NCI-H345 (cell line): ENCODE measurements around the gene PLXNB1.
"Not testable (repeated sequence)": the region's sequence is repeated elsewhere in the genome, so short reads cannot be mapped to it uniquely, and the experiment has no call there.

ENCODE experiments used
- DNase-seq: peaks from one replicate; lab custom pipeline; 2025; lab: John Stamatoyannopoulos, UW

Gene PLXNB1

DNA sequence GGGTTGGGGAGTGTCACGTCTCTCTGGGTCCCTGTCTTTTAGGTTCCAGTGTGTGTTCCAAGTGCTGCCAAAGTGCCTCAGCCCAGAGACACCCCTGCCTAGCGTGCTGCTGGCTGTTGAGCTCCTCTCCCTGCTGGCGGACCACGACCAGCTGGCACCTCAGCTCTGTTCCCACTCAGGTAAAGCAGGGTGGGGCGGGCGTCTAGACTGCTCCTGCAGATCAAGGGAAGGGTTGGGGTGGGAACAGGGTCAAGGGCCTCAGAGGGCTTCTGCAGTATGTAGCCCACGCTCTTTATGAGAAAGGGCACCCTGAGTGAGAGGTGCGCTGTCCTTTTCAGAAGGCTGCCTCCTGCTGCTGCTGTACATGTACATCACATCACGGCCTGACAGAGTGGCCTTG is 33.8 kb upstream of the PLXNB1 start:
- no peak for DNase-seq

DNA sequence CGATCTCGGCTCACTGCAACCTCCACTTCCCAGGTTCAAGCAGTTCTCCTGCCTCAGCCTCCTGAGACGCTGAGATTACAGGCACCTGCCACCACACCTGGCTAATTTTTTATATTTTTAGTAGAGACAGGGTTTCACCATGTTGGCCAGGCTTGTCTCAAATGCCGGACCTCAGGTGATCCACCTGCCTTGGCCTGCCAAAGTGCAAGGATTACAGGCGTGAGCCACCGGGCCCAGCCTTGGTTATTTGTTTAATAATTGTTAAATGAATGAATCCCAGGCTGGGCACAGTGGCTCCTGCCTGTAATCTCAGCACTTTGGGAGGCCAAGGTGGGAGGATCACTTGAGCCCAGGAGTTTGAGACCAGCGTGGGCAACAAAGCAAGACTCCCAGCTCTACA is 31.9 kb upstream of the PLXNB1 start:
- DNase-seq, result not testable (repeated sequence)

DNA sequence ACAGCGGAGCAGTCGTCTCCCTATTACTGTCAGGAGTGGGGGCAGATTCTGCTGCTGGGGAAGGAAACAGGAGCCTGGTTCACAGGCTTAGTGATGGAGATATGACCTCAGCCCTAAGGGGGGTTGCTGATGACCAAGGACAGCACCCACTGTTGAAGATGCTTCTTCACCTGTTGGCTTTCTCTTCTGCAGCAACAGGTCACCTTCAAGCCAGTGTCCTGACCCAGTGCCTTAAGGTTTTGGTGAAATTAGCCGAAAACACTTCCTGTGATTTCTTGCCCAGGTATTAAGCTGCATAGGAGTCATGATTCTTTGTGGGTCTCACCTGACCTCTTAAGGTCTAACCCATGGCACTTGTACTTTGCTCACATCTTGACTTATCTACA is 30.6 kb upstream of the PLXNB1 start:
- no peak for DNase-seq

DNA sequence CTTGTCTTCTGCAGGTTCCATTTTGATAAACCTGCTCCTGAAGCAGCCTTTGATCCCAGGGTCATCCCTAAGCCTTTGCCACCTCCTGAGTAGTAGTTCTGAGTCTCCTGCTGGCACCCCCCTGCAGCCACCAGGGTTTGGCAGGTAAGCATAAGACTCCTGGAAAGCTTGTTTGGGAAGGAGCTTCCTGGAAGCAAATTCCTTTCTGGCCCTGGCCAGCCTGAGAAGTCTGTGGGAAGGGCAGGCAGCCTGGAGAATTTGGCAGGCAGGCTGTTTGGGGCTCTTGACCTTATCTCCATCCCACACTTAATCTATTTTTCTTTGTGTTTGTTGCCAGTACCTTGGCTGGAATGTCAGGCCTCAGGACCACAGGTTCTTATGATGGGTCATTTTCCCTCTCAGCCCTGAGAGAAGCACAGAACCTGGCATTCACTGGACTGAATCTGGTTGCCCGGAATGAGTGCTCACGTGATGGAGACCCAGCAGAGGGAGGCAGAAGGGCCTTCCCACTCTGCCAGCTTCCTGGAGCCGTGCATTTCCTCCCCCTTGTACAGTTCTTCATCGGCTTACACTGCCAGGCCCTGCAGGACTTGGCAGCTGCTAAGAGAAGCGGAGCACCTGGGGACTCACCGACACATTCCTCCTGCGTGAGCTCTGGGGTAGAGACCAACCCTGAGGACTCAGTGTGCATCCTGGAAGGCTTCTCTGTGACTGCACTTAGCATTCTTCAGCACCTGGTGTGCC is 30.1 kb upstream of the PLXNB1 start:
- no peak for DNase-seq

DNA sequence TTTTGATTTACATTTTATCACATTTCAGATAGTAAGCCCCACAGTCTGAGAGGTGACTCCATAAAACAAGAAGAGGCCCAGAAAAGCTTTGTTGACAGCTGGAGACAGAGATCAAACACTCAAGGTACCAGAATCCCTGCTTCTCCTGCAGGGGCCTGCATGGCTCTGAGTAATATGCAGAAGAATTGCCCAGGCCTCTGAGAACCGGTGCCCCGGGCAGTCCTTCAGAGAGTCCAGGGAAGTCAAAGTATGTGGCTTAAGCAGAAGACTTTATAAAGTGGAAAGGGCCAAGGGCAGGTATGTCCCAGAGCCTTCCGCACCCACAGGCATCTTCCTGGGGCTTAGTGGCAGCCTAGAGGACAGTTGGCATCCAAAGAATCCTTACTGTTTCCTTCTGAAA is 29.4 kb upstream of the PLXNB1 start:
- DNase-seq, result no peak

DNA sequence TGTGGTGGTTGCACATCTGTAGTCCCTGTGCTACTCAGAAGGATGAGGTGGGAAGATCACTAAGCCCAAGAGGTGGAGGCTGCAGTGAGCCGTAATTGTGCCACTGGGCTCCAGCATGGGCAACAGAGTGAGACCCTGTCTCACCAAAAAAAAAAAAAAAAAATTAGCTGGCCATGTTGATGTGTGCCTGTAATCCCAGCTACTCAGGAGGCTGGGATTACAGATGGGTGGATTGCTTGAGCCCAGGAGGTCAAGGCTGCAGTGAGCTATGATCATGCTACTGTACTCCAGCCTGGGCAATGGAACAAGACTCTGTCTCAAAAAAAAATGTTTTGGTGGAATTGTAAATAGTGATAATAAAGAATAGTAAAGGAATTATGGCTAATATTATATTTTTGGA is 26.6 kb upstream of the PLXNB1 start:
- no peak for DNase-seq

DNA sequence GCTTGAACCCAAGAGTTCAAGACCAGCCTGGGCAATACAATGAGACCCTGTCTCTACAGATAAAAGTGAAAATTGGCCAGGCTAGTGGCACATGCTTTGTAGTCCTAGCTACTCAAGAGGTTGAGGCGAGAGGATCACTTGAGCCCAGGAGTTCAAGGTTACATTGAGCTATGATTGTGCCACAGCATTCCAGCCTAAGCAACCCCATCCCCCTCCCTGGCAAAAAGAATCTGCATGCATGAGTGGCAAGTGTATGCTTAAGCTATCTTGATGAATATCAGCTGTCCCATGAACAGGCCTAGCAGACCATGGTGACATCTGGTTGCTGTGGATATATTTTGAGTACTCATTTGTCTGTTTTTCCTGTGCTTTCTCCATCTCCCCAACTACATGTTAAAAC is 21.4 kb upstream of the PLXNB1 start:
- DNase-seq, result no peak

DNA sequence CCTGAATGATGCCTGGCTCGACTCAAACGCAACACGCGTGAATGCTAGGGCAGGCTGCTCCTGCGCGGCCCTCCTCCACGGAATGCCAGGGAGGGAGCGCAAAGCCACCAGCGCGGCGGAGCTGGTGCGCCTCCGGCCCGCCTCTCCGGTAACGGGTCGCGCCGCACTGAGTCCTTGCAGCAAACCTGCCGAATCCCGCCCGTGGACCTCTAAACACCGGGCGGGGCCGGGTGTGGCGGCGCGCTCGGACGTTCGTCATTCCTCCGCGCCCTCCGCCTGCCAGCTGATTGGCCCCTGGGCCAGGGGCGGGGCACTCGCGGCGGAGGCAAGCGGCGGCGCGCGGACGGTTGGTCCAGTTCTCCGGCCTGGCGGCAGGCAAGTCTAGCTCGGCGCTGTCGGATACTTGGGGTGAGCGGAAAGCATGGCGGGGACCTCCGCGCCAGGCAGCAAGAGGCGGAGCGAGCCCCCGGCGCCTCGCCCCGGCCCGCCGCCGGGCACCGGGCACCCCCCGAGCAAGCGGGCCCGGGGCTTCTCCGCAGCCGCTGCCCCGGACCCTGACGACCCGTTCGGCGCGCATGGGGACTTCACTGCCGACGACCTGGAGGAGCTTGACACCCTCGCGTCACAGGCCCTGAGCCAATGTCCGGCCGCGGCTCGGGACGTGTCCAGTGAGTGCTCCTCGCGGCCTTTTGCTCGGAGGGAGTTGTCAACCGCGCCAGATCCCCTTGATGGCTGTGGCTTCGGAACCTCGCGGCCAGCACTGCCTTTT is 16.7 kb upstream of the PLXNB1 start, which contains the start of gene ATRIP:
TSS of gene ATRIP (plus strand) at position 313 of the 769 bp plus-strand sequence. CDS start at position 422, 109 bp downstream.
- peak; percentile 85 for DNase-seq

DNA sequence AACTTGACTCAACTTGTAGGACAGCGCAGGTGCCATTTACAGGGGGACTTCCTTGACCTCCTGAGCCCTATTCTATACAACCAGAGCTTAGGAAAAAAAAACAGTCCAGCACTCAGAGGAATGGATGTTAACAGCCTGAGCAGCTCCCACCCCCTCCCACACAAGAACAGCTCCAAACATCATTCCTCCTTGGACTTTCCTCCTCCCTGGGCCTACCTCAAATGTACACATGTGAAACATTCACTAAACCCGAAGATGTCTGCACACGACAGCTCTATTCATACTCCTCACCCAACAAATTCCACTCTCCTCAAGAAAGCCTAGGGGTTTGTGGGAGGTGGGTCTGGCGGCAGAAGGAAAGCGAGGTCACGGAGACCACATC is 16.1 kb upstream of the PLXNB1 start:
- DNase-seq, result no peak

DNA sequence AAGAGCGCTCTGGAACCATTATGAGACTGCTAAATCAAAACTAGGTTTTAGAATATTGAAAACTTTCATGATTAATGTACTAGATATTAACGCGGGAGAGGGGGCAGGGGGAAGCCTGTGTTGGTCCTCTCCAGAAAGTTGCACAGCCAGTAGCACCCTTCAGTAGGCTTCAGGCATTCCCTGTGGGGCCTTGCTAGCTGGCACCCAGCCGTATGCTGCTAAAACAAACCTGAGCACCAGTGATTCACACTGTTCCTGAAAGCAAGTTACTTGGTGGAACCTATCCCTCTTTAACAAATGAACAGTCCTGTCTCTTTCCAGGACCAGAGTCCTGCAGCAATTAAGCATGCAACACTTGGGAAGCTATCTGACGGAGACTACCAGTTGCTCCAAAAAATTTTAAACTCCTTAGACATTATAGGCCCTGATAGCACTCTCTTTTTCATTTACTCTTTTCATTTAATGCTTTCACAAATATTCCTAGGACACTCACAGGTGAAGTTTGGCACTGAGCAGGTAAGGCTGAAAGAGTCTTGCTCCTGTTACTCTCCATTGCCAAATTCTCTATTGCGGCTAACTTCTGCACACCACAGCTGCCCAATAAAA is 15.5 kb upstream of the PLXNB1 start:
- DNase-seq, result no peak

DNA sequence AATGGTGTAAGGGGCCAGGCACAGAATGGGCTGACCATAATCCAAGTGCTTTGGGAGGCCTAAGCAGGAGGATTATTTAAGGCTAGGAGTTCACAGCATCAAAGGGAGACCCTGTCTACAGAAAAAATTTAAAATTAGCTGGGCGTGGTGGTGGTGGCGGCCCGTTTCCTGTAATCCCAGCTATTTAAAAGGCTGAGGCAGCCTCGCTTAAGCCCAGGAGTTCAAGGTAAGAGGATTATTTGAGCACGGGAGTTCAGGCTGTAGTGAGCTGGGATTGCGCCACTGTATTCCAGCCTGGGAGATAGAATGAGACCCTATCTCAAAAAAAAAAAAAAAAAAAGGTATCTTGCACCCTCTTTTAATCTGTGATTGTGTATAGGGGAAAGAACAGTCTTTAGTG is 12.1 kb upstream of the PLXNB1 start:
- DNase-seq, result no peak

DNA sequence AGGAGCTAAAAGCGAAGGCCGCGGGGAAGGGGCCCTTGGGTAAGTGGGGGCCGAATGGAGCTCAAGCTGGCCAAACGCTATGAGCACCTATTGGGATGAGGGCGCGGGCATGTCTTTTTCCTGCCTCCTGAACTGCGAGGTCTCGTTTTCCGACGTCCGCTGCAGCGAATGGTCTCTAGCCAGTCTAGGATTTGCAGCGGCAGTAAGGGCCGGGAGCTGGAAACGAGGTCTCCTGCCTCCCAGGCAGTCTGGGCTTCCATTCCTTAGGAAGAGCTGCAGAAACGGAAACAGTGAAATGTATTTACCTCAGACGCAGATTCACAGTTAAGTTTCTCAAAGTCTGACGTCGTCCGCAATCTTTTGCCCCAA is 10.7 kb upstream of the PLXNB1 start:
- no peak for DNase-seq

DNA sequence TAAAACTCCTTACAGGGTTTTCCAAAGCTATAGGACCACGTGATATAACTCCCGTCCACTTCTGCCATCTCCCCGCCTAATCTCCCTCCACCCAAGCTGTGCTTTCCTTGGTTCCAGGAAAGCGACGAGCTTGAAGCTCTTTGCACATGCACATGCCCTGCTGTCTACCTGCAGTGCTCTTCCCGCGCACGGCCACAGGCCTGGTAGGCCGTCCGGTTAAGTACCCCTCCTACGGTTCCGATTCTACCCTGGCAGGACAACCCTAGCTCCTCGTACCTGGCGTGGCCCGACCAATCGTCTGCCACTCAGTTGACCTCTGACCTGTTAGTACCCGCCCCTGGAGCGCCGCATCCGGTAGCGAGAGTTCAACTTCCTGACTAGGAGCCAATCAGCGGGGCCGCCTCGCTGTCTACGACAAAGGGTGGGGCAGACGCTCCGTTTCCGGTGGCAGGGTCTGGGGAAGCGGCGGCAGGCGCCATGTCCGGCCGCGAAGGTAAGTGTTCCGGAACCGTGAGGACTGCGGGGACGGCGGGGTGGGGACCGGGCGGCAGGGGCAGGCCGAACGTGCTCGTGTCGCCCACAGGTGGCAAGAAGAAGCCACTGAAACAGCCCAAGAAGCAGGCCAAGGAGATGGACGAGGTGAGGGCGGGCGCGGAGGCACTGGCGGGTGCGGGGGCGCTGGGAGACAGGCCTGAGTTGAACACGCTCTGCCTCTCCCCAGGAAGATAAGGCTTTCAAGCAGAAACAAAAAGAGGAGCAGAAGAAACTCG is 10.1 kb upstream of the PLXNB1 start, which contains the start of the genes CCDC51 and TMA7:
TSS of gene CCDC51 (minus strand) at position 300 of the 770 bp plus-strand sequence. CDS start 4,991 bp downstream, outside the sequence.
TSS of gene TMA7 (plus strand) at position 438 of the 770 bp plus-strand sequence. CDS start at position 478, 40 bp downstream.
- peak; percentile 96 for DNase-seq

DNA sequence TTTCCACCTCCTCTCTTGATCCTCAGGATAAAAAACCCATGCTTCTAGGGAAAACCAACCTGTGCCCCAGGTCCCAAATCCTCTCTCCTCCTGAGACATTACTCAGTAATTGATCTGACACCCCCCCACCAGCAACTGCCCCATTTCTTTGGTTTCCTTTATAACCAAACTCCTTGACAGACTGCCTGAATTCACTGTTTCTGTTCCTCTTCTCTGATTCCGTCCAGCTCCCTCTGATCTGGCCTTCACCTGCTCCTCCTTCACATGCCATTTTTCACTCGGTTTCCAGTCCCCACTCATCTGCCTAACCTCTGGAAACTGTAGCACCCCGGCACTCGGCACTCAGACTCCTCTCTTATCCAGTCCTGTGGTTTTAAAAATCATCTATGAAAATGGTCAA is 7.9 kb upstream of the PLXNB1 start:
- DNase-seq, result no peak

DNA sequence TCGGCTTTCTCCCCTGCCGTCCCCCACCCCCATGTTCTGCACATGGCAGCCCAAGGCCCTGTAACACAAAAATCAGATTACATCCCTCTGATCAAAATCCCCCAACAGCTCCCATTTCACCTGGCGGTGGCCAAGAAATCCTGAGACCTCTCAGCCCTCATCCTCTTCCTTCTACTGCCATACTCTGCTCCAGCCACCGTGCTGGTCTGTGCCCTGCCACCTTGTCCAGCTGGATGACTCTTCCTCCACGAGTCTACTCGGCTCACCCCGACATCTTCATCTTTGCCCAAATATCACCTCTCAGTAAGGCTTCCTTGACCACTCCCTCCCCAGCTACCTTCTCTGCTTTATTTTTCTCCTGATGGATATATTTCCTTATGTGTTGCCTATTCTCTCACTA is 7.0 kb upstream of the PLXNB1 start:
- DNase-seq, result no peak

DNA sequence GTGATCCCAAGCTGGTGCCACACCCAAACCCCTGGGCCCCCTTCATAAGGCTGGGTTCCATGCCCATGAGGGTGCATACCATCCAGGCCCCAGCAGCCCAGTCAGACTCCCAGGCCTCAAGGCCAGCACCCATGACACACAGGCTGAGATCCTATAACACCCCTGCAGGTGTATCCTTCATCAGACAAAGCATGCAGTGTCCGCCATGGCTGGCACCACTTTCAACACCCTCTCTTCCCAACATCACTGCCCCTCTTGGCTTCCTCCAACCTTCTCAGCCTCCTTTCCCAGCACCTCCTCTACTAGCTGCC is 6.5 kb upstream of the PLXNB1 start:
- DNase-seq, result no peak

DNA sequence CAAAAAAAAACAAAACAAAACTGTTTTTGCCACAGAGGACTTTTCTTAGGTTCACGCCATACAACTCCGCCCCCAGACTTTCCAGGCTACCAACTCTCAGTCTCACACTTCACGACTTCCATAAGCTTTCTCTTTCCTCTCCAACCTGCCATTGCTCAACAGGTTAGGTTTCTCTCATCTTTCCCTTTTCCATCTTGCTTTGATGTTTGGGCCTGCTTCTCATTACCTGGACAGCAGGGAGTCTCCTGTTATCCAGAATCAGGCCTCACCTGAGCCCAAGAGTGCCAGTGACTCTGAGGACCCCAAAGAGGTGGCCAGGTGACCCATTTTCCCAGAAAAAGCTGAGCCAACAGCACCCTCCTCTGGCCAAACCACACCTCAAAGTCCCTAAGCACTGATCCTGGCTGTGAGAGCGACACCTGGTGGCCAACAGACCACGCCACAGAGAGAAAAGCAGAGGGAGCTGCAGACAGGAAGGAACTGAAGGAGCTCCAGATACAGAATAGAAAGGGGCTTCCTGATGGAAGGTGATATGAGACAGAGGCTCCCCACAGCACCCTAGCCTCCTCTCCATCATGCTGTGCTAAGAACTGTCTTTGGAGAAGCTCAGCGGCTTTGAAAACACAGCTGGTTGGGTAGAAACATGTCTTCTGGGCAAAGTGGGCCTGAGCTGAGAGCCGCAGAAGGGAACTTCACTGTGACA is 6.0 kb upstream of the PLXNB1 start:
- peak; percentile 74 for DNase-seq

DNA sequence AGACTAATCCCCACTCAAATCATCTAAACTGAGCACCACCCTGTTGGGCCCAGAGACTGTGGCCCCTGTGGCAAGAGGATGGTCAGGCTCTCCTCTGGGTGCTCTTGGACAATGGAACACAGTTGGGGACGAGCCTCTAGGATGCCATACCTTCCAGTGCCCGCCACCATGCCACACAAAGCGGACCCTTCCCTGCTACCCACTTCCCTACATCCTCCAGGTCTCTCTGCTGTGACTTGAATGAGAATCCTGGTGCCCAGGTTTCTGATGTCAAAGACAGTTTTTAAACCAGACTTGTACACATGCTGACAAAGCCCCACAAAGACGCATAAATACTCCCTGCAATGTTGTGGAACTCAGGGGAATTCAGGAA is 5.3 kb upstream of the PLXNB1 start:
- DNase-seq, result no peak

DNA sequence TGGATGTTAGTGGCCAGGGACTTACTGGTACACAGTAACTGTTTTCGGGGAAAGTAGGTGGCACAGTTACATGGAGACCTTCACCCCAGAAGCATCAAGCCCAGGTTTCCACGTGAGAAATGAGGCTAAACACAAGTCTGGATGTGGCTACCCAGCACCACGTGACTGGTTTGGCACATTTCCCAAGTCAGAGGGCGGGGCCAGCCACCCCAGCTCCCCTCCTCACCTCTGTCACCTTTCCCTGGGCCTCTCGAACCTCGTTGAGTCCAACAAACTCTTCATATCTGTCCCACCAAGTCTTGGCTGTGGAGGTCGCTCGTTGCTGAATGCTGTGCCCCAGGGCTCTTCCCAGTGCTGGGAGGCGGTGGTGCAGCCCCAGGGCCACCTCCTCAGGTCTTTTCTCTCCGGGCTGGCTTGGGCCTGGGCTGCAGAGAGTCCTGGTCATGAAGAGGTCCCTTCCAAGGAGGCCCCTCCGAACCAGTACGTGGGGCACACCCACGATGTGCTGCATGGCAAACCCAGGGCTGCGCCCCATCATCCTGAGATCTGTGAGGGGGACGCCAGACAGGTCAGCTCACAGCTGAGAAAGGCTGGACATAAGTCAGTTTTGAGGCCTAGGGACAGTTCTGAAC is 4.8 kb upstream of the PLXNB1 start:
- no peak for DNase-seq

DNA sequence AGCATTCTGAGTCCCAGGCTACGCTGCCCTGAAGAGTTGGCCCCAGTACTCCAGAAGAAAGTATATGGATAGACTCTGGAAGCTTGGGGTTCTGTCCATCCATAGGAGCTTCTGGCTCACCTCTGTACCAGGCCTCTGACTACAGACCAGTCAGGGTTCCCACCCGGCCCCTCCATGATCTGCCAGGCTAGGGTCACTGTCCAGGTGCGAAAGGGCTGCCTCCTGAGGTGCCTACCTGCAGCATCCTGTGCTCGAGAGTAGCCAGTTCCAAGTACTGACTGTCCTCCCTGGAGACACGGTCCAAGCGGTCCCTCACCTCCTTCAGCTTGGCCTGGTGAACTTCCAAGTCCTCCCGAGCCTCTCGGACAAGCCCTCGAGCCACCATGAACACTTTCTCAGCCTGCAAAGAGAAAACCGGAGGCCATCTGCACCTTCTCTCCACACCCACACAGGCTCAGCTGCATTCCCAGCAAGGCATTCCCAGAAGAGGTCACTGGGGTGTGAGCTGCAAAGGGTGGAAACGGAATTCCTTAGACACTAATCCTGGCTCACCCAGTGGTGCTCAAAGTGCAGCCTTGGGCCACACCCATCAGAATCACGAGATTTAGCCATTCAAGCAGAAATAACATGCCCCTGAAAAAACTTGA is 3.7 kb upstream of the PLXNB1 start:
- DNase-seq, result no peak
